K562 (cell line): Measurements from ENCODE around the gene DTYMK. TPM values are rescaled to one million over a fixed set of nuclear protein-coding genes. Genes with fewer than 3 reads are reported as not detected.
A peak's percentile ranks its signal among the peaks of the same experiment; 100 is the strongest.

ENCODE experiments used
- ATAC-seq: fragments of 200-7000 bp; cut with Tn5 transposase; 3 replicates; pipeline ENCODE4 v1.9.1; 2020; ENCODE audit warnings: moderate library complexity
- BruUV-seq: library from RNA; stranded (reverse); fragments of 400-500 nt; replicated peaks from 2 replicates; lab custom pipeline; 2021; lab: Mats Ljungman, UMichigan
- CTCF ChIA-PET: fragments of 300-600 bp; formaldehyde crosslinking; extraction: SDS; loops from one replicate; lab custom pipeline; 2021; ENCODE audit warnings: low intra/inter-chr PET ratio; lab: Yijun Ruan, JAX
- POLR2A ChIA-PET: fragments of 300-600, 350-650 bp; sonication (Branson Sonifier 250); formaldehyde crosslinking; extraction: SDS; loops from one replicate; lab custom pipeline; 2021; ENCODE audit warnings: antibody characterized with exemption, inconsistent platforms; lab: Yijun Ruan, JAX
- DNase-seq, 4 experiments: peaks; one replicate each; pipeline versions ENCODE4 v3.0.0 to v3.0.0-alpha.2; 2011 to 2018; ENCODE audit warnings: low spot score in 3 of 4, mixed read lengths in 3 of 4; ENCODE audit errors: extremely low read depth in 1 of 4
- FAIRE-seq: peaks from 2 replicates; lab custom pipeline; 2011; peaks lifted over from hg19 to GRCh38; lab: Jason Lieb, UNC
- H2AFZ ChIP-seq: 2 replicates; pipeline ENCODE4 v1.6.0; 2011; ENCODE audit warnings: low read depth, low read length, control low read depth, inconsistent platforms
- H3K27ac ChIP-seq: fragments of 200-600 bp; 3 replicates; pipeline ENCODE4 v1.8.0; 2011; ENCODE audit warnings: low read depth, mild to moderate bottlenecking, control low read depth, inconsistent platforms, low read length, moderate library complexity, mixed read lengths; ENCODE audit errors: extremely low read depth
- H3K27me3 ChIP-seq, 2 experiments: fragments of 300-600 bp in 1 of 2; 2 replicates in 1 of 2; 3 replicates in 1 of 2; pipeline versions ENCODE4 v1.6.0 to v1.8.0; 2011; ENCODE audit warnings: inconsistent platforms in 2 of 2, low read length in 2 of 2, mild to moderate bottlenecking in 1 of 2, mixed read lengths in 1 of 2, moderate library complexity in 1 of 2; ENCODE audit not compliant: control insufficient read depth in 2 of 2, insufficient read depth in 2 of 2
- H3K36me3 ChIP-seq: fragments of 300-600 bp; 3 replicates; pipeline ENCODE4 v1.8.0; 2011; ENCODE audit warnings: mild to moderate bottlenecking, low read length, inconsistent platforms; ENCODE audit not compliant: control insufficient read depth, insufficient read depth
- H3K4me1 ChIP-seq, 2 experiments: fragments of 200-600 bp in 1 of 2; replicated peaks in 1 of 2; 2 replicates in 1 of 2; 3 replicates in 1 of 2; pipeline versions ENCODE4 v1.5.1 to v1.8.0; 2011; ENCODE audit warnings: inconsistent platforms in 2 of 2, low read length in 2 of 2, mild to moderate bottlenecking in 1 of 2, mixed read lengths in 1 of 2, moderate library complexity in 1 of 2; ENCODE audit not compliant: control insufficient read depth in 2 of 2, insufficient read depth in 2 of 2
- H3K4me2 ChIP-seq: 2 replicates; pipeline ENCODE4 v1.6.1; 2011; ENCODE audit warnings: low read length, control low read depth, inconsistent platforms, mixed read lengths; ENCODE audit not compliant: insufficient read depth
- H3K4me3 ChIP-seq: fragments of 200-600 bp; sonication (generic), shearing (Covaris generic); 2 replicates; pipeline ENCODE4 v1.5.1; 2016; ENCODE audit warnings: control low read depth, inconsistent platforms
- H3K79me2 ChIP-seq: fragments of 200-600 bp; 3 replicates; pipeline ENCODE4 v1.8.0; 2011; ENCODE audit warnings: low read length, inconsistent platforms; ENCODE audit not compliant: control insufficient read depth, insufficient read depth
- H3K9ac ChIP-seq, 2 experiments: 2 replicates each; pipeline versions ENCODE4 v1.6.0 to v1.6.1; 2011; ENCODE audit warnings: low read depth in 2 of 2, low read length in 2 of 2, control low read depth in 1 of 2, inconsistent platforms in 1 of 2, mild to moderate bottlenecking in 1 of 2, mixed read lengths in 1 of 2; ENCODE audit not compliant: insufficient read depth in 1 of 2
- H3K9me1 ChIP-seq: one replicate; pipeline ENCODE4 v1.6.0; 2011; ENCODE audit warnings: inconsistent platforms, mild to moderate bottlenecking, low read length, moderate library complexity; ENCODE audit not compliant: control insufficient read depth, insufficient read depth
- H3K9me3 ChIP-seq: replicated peaks from 2 replicates; pipeline ENCODE4 v1.5.1; 2011; ENCODE audit warnings: low read depth, low read length, inconsistent platforms; ENCODE audit not compliant: control insufficient read depth, insufficient read depth
- H4K20me1 ChIP-seq: replicated peaks from 2 replicates; pipeline ENCODE4 v1.6.1; 2011; ENCODE audit warnings: low read length, inconsistent platforms, mixed read lengths; ENCODE audit not compliant: control insufficient read depth, insufficient read depth
- IRF2 ChIP-seq: sonication (generic); formaldehyde crosslinking; IDR thresholded peaks from 2 replicates; pipeline ENCODE4 v1.8.1; 2022; ENCODE audit warnings: mild to moderate bottlenecking, missing genetic modification reagents
- NELFE ChIP-seq: IDR thresholded peaks from 2 replicates; pipeline ENCODE4 v1.6.1; 2011; ENCODE audit warnings: mild to moderate bottlenecking; ENCODE audit not compliant: insufficient read depth, insufficient read length
- SMARCC2 ChIP-seq: fragments of 450-650 bp; IDR thresholded peaks from 2 replicates; pipeline ENCODE4 v1.6.1; 2017; ENCODE audit warnings: antibody characterized with exemption, moderate library complexity, mild to moderate bottlenecking, low read depth
- WGBS: fragments of 100-300 bp; shearing (Covaris generic); methylation state at CpG from one replicate; pipeline ENCODE4 v1.1.6; 2016; ENCODE audit warnings: low coverage, mixed read lengths; ENCODE audit not compliant: insufficient coverage; ENCODE audit errors: missing lambda C conversion rate; 5-methylcytosine and 5-hydroxymethylcytosine counted together
- in situ Hi-C: fragments of 300-500 bp; cut with MboI; formaldehyde crosslinking; loops from 4 replicates; pipeline ENCODE4 v1.15.0; 2018; ENCODE audit warnings: inconsistent platforms, mixed read lengths
- intact Hi-C: fragments of 100-400 bp; cut with micrococcal nuclease; formaldehyde crosslinking; loops from 2 replicates; pipeline ENCODE4 v1.14.2; 2022
- polyA plus RNA-seq, 8 experiments: library from polyadenylated mRNA; depleted of rRNA in 4 of 8; stranded (reverse) in 5 of 8; unstranded in 3 of 8; fragments of >200 nt; fragmentation: Nextera tagmentation in 2 of 8; fragmentation: Illumina TruSeq in 1 of 8; extraction: Ambion mirVana in 2 of 8; extraction: Trizol in 1 of 8; gene quantifications; 2 replicates each; pipeline versions ENCODE4 v1.2.1 to v1.2.3, GENCODE V29; 2011 to 2014; ENCODE audit warnings: inconsistent platforms in 1 of 8, missing spikeins in 1 of 8
- total RNA-seq, 7 experiments: library from RNA; depleted of rRNA in 6 of 7; stranded (reverse); fragments of >200 nt in 6 of 7; fragmentation: Illumina TruSeq in 2 of 7; extraction: Trizol in 2 of 7; gene quantifications; 2 replicates each; pipeline versions ENCODE4 v1.2.1 to v1.2.3, GENCODE V29; 2011 to 2021; ENCODE audit warnings: low replicate concordance in 1 of 7
- TF ChIP-seq, protein P1 (sequence below): sonication (generic); formaldehyde crosslinking; IDR thresholded peaks from 2 replicates; pipeline ENCODE4 v1.8.1; 2023; ENCODE audit warnings: mild to moderate bottlenecking, missing genetic modification reagents
- TF ChIP-seq, protein P2 (sequence below): fragments of 450-650 bp; IDR thresholded peaks from 2 replicates; pipeline ENCODE4 v1.6.1; 2016; ENCODE audit warnings: mild to moderate bottlenecking
- TF ChIP-seq, protein P3 (sequence below), 2 experiments: fragments of 450-650 bp in 1 of 2; sonication (generic) in 1 of 2; formaldehyde crosslinking in 1 of 2; IDR thresholded peaks; 2 replicates each; pipeline versions ENCODE4 v1.7.1 to v1.9.0; 2016 to 2022; ENCODE audit warnings: inconsistent platforms in 1 of 2, mild to moderate bottlenecking in 1 of 2, missing genetic modification reagents in 1 of 2

The DTYMK gene
- total and polyA plus RNA-seq, 9 of the 15 experiments (the other 6 are each of a cell fraction or from before 2014, with no cell fraction given): 8.2 to 85.0 (median 47.9) TPM

DNA sequence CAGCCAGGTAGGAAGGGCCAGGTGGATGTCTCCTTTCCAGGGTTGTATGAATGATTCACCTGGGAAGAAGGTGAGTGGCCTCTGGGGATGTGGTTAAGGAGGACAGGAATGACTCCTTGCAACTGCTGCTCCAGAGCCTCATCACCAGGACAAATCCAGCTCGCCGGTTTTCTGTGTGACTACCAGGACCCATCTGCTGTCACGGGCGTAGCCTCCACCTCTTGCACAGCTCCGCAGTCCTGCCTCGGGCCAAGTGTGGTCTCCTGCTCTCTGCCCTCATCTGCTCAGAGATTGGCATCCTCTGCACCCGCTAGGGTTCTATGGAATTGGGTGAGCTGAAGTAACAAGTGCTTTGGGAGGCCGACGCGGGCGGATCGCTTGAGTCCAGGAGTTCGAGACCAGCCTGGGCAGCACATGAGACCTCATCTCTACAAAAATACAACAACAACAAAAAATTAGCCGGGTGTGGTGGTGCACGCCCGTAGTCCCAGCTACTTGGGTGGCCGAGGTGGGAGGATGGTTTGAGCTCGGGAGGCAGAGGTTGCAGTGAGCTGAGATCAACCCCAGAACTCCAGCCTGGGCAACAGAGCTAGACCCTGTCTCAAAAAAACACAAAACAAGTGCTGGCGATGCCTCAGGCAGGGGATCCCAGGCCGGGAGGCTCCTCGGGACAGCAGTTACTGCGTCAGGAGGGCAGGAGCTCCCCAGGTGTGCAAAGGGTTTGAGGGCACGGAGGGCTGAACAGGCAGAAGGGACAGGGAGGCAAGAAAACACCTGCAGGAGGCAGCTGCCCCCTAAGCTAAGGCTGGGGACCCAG lies 47.0 kb upstream of the DTYMK start:
- no peak for ATAC-seq
- H3K9ac ChIP-seq: peak overlapping the region; percentile 34 to 88; a peak in 3 of 4 replicates
- intact Hi-C loops: loop anchor here (5.0 kb wide), 2 partner anchors 46 to 149 kb away; partner anchors contain the start of gene DTYMK
- no peaks in the 10 kb centered on the region for H3K27me3 ChIP-seq
- 83% methylated on average over 16 of the region's 23 CpGs for WGBS
- no peak overlapping the region for H3K27ac ChIP-seq
- BruUV-seq: no TSS peak
- in situ Hi-C loops: no loop called here
- H3K4me1 ChIP-seq: peaks cover 4 to 44% of the 10 kb centered on the region in 2 experiments; a peak in 3 of 5 replicates
- peak overlapping the region; percentile 74 for H3K4me3 ChIP-seq
- no peak for FAIRE-seq
- H3K9me1 ChIP-seq: no peaks in the 10 kb centered on the region
- H2AFZ ChIP-seq: peak overlapping the region; percentile 89
- peaks cover 19% of the 10 kb centered on the region for H3K79me2 ChIP-seq
- H4K20me1 ChIP-seq: 0 out of 2 replicates have a peak, but pooled peaks cover 3% of the 10 kb centered on the region
- peak overlapping the region; percentile 65 for H3K4me2 ChIP-seq
- no peaks in the 10 kb centered on the region for H3K9me3 ChIP-seq
- H3K36me3 ChIP-seq: peaks cover 10% of the 10 kb centered on the region; the same call in 1 of the 3 replicates
- POLR2A ChIA-PET: no interaction called here
- no peak for DNase-seq
- CTCF ChIA-PET: no interaction called here
- TF ChIP-seq, protein P1, sequence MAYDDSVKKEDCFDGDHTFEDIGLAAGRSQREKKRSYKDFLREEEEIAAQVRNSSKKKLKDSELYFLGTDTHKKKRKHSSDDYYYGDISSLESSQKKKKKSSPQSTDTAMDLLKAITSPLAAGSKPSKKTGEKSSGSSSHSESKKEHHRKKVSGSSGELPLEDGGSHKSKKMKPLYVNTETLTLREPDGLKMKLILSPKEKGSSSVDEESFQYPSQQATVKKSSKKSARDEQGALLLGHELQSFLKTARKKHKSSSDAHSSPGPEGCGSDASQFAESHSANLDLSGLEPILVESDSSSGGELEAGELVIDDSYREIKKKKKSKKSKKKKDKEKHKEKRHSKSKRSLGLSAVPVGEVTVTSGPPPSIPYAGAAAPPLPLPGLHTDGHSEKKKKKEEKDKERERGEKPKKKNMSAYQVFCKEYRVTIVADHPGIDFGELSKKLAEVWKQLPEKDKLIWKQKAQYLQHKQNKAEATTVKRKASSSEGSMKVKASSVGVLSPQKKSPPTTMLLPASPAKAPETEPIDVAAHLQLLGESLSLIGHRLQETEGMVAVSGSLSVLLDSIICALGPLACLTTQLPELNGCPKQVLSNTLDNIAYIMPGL (CRISPR knock-in tag): no peak
- TF ChIP-seq NELFE: no peak
- TF ChIP-seq SMARCC2: no peak
- TF ChIP-seq, protein P2, sequence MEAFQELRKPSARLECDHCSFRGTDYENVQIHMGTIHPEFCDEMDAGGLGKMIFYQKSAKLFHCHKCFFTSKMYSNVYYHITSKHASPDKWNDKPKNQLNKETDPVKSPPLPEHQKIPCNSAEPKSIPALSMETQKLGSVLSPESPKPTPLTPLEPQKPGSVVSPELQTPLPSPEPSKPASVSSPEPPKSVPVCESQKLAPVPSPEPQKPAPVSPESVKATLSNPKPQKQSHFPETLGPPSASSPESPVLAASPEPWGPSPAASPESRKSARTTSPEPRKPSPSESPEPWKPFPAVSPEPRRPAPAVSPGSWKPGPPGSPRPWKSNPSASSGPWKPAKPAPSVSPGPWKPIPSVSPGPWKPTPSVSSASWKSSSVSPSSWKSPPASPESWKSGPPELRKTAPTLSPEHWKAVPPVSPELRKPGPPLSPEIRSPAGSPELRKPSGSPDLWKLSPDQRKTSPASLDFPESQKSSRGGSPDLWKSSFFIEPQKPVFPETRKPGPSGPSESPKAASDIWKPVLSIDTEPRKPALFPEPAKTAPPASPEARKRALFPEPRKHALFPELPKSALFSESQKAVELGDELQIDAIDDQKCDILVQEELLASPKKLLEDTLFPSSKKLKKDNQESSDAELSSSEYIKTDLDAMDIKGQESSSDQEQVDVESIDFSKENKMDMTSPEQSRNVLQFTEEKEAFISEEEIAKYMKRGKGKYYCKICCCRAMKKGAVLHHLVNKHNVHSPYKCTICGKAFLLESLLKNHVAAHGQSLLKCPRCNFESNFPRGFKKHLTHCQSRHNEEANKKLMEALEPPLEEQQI: no peak
- TF ChIP-seq, protein P3, sequence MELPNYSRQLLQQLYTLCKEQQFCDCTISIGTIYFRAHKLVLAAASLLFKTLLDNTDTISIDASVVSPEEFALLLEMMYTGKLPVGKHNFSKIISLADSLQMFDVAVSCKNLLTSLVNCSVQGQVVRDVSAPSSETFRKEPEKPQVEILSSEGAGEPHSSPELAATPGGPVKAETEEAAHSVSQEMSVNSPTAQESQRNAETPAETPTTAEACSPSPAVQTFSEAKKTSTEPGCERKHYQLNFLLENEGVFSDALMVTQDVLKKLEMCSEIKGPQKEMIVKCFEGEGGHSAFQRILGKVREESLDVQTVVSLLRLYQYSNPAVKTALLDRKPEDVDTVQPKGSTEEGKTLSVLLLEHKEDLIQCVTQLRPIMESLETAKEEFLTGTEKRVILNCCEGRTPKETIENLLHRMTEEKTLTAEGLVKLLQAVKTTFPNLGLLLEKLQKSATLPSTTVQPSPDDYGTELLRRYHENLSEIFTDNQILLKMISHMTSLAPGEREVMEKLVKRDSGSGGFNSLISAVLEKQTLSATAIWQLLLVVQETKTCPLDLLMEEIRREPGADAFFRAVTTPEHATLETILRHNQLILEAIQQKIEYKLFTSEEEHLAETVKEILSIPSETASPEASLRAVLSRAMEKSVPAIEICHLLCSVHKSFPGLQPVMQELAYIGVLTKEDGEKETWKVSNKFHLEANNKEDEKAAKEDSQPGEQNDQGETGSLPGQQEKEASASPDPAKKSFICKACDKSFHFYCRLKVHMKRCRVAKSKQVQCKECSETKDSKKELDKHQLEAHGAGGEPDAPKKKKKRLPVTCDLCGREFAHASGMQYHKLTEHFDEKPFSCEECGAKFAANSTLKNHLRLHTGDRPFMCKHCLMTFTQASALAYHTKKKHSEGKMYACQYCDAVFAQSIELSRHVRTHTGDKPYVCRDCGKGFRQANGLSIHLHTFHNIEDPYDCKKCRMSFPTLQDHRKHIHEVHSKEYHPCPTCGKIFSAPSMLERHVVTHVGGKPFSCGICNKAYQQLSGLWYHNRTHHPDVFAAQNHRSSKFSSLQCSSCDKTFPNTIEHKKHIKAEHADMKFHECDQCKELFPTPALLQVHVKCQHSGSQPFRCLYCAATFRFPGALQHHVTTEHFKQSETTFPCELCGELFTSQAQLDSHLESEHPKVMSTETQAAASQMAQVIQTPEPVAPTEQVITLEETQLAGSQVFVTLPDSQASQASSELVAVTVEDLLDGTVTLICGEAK (IDR thresholded peaks at IDR 0.05): no peak
- TF ChIP-seq, protein P3 (CRISPR knock-in tag; IDR thresholded peaks at IDR 0.05): no peak
- no peak for TF ChIP-seq IRF2
